ENCODE data around the gene CD4.

Gene CD4

DNA sequence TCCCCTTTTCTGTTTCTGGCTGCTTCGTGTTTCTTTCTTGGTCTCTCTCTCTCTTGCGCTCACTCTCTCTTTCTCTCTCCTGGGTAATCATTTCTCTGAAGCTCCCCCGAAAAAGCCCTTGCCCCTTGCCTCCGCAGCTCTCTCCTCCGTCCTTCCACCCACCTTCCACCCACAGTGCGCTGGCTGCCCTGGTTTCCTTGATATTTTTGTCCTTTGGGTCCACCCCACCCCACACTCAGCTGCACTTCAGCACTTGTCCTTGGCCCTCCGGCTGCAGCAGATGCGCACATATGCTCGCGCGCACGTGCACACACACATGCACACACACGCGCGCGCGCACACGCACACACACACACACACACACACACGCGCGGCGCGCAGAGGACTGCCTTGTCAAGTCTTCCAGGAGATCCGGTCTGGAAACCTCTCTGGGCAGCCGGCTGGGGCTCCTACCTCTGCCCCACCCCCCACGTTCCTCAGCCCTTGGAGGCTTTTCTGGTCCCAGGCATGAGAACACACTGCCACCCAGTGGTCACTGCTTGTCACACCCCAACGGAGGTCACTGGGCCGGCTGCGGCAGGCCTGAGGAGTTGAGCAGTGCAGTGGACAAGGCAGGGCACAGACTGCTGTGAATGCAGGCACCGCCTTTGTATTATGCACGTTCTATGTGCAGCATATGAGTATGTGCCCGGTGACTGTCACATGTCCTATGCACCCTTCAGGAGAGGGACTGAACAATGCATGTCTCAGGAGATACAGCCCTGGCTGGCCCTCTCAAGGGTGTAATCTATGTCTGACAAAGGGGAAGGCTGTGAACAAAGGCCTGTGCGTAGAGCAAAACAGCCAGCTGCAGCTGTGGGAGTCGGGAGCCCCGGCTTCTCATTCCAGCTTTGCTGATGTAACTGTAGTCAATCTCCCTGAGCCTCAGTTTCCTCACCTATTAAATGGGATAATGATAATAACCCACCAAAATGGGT, 10.5 kb upstream of the CD4 start:
- DNase-seq (ENCODE audit: low spot score) = peak; percentile 89

DNA sequence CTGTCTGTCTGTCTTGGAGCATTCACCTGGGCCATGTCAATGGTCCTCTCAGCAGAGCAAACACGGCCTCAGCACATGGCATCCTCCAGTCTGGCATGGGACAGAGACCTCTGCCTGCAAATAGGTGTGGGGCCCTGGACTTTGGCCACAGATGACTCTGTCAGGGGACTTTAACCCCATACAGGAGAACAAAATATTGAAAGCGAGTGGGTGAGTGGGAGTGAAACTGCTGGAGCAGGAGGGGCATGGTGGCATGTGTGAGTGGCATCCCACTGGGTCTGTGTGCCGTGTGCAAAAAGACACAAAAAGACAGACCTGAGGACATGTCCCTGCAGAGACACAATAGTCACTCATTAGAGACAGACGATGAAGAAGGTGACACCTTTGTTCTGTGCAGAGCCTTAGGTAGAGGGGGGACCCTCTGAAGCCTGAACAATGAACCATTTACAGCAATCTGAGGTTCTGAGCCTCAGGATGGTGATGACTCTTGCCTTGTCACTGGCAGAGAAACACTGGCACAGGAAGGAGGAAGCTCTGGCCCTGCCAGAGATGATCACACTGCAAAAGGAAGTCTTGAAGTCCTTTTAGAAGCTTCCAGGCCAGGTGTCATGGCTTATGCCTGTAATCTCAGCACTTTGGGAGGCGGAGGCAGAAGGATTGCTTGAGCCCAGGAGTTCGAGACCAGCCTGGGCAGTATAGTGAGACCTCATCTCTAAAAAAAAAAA, 9.5 kb upstream of the CD4 start:
- no peak for DNase-seq (ENCODE audit: low spot score)

GRCh38 chr12:6780573-6780972, 8.8 kb upstream of the CD4 start:
- DNase-seq (ENCODE audit: low spot score) = no peak

- no peak for DNase-seq (ENCODE audit: low spot score)
Measured at GRCh38 chr12:6782119-6782518, 7.2 kb upstream of the CD4 start.

DNA sequence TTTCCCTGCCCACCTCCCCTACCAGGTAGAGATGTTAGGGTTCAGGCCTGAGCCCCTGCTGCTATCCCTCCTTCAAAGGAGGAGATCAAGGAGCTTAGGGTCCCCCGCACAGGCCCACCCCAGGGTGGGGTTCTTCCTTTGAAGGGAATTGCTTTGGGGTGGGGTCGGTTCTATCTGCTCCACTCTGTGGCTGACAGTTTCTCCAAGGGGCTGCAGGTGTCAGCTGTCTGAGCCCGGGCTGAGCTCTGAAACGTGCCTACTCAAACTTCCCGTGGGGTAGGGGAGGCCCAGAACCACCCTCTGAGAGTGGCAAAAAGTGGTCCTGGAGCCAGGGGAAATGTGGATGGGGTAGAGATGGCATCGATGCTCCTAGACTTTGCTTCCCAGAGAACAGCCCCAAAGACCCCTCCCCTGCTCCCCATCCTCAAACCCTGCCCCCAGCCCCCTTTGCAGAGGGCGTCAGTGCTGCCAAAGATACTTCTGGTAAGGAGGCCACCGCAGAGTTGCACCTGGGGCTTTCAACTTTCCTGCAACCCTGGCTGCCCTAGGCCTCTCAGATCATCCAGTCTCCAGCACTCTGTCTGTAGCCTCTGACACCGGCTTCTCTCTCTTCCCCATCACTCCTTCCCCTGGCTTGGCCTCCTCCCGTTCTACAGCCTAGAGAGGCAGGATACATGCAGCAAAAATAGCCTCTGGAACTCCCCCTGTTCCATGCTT, 6.3 kb upstream of the CD4 start:
- DNase-seq (ENCODE audit: low spot score) = no peak

GRCh38 chr12:6783828-6784227, 5.5 kb upstream of the CD4 start:
- DNase-seq (ENCODE audit: low spot score) = no peak

- no peak for DNase-seq (ENCODE audit: low spot score)
Measured at GRCh38 chr12:6784296-6784695, 5.0 kb upstream of the CD4 start.

DNA sequence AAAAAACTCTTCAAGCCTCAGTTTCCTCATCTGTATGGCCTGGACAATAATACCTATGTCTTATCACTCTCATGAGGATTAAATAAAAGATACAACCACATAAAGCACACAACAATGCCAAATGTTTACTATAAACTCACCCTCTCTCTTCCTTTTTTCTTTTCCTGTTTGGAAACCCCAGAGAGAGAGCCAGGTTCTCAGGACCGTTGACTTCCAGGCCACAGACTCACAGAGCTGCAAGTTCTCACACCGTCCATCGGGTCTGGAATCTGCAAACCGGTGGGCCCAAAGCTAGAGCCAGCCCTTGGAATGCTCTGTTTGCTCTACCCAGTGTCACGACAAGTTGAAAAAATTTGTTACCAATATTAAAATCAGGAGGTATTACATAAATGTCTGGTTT, 4.6 kb upstream of the CD4 start:
- no peak for DNase-seq (ENCODE audit: low spot score)

DNA sequence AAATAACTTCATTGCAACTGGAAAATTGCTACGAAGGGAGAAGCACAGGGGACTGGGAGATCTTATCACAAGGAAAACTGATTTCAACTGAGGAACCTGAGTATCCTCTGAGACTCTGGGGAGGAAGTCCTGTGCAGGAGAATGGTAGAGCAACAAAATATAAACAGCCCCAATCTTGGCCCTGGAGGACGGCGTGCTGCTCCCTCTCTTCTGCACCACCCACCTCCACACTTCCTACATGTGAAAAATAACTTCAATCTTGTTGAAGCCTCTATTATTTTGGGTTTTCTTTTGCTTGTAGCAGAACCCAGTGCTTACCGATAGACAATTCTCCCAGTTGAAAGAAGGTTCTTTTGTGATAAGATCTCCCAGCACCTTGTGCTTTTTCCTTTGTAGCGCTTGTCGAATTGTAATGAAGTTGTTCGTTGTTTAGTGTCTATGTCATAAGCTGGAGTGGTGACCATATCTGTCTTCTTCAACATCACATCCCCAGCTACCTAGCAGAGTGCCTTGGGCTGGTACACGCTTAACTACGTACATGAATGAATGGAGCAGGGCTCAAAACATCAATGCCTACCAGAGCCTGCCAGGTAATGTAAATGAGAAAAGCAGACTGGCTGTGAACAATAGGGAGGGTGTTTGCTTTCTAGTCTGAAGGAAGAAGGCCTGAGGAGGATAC, 2.8 kb upstream of the CD4 start:
- peak; percentile 31 for DNase-seq (ENCODE audit: low spot score)

- DNase-seq (ENCODE audit: low spot score) = no peak
Measured at GRCh38 chr12:6787309-6787708, 2.0 kb upstream of the CD4 start.

DNA sequence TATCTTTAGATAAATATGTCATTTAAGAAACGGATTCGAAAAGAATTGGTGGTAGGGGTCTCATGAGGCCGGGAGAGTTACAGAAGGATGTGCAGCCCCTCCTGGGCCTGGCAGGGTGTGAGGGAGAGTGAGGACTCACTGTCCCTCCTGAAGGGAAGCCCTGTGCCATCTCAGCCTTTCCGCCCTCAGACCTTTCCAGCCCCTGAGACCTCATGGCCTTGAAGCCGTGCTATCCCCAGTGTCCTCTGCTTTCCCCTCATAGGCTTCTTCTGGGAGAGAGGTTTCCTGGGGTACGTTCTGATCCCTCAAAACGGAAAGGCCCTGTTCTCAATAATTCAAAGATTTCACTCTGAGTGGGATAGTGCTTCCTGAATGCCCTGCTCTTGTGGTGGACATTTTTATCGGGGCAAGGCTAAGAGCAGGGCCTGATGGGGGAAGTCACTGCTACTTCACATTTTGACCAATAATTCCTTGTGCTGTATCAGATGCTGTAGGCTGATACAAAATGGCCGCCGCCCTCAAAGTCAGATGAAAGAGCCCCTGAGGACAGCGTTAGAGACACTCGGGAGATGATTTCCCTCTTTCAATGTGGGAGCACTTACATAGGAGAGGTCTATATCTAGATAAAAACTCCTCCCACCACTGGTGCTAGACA, 1.3 kb downstream of the CD4 start:
- peak; percentile 44 for DNase-seq (ENCODE audit: low spot score)

DNA sequence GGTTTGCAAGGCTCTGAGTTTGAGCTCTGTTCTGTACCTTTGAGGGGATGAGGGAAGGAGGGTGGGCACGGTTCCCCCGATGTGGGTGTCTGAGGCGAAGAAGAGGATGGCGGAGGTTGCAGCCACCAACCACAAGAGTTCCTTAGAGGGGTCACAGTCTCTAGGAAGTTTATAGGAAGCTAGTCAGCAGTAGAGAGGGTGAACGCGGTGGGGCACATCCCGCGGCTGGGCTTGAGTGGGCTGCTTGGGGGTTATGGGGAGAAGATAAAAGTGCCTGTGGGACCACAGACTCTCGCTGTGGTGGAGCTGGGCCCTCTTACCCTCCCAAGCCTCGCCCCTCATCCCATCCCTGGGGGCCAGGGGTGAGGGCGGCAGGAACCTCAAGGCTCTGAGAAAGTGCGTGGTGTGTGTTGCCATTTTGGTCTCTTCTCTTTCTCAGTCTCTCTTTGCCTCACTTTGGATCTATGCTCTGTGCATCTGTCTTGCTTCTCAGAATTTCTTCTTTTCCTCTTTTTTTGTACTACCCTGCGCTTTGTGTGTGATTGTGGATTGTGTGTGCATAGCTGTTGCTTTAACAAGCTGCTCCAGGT, 2.7 kb downstream of the CD4 start:
- DNase-seq (ENCODE audit: low spot score) = peak; percentile 20

- DNase-seq (ENCODE audit: low spot score) = peak; percentile 69
Measured at GRCh38 chr12:6792522-6793201, 3.3 kb downstream of the CD4 start.

- DNase-seq (ENCODE audit: low spot score) = no peak
Measured at GRCh38 chr12:6795088-6795487, 5.8 kb downstream of the CD4 start.

GRCh38 chr12:6796576-6796975, 7.2 kb downstream of the CD4 start:
- no peak for DNase-seq (ENCODE audit: low spot score)

GRCh38 chr12:6799147-6799546, 9.8 kb downstream of the CD4 start:
- DNase-seq (ENCODE audit: low spot score) = no peak

DNA sequence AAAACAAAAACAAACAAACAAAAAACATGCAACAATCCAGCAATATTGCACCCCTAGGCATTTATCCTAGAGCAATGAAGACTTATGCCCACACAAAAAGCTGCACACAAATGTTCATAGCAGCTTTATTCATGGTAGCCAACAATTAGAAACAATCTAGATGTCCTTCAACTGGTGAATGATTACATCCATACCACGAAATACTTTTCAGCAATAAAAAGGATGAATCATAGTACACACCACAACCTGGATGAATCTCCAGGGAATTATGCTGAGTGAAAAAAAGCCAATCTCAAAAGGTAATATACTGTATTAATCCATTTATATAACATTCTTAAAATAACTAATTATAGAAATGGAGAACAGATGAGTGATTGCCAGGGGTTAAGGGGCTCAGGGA, 17.8 kb downstream of the CD4 start:
- no peak for DNase-seq (ENCODE audit: low spot score)

- no peak for DNase-seq (ENCODE audit: low spot score)
Measured at GRCh38 chr12:6809056-6809455, 19.7 kb downstream of the CD4 start.

GRCh38 chr12:6810758-6811157, 21.4 kb downstream of the CD4 start:
- no peak for DNase-seq (ENCODE audit: low spot score)

GRCh38 chr12:6813363-6813762, 24.0 kb downstream of the CD4 start:
- no peak for DNase-seq (ENCODE audit: low spot score)

DNA sequence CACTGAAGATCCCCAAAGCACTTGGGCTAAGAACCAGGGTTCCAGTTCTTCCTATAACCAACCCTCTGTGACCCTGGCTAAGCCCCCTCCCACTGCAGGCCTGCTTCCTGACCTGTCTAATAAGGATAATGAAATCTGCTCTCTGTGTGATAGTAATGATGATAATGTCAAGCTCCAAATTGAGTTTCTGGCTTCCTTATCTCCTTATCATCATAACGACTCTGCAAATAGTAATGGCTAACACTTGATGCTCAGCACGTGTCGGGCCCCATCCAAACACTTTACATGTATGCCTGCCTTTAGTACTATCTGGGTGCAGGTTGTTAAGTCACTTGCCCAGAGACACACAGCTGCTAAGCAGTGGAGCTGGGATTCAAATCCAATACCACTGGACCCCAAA, 27.3 kb downstream of the CD4 start:
- DNase-seq (ENCODE audit: low spot score) = no peak
